OCI-LY1 (cell line): ENCODE data around the gene LAPTM5.

Experiments used
- CTCF ChIP-seq: fragments of 200-600 bp; sonication (generic), shearing (Covaris generic); IDR thresholded peaks from 2 replicates; pipeline ENCODE4 v1.5.1; 2017; ENCODE audit warnings: mild to moderate bottlenecking, antibody characterized with exemption, low read length, moderate library complexity, mixed read lengths
- EZH2 ChIP-seq: fragments of 200-600 bp; sonication (generic), shearing (Covaris generic); IDR thresholded peaks from 2 replicates; pipeline ENCODE4 v1.8.0; 2017; ENCODE audit warnings: borderline replicate concordance, mixed run types, mild to moderate bottlenecking, antibody characterized with exemption, low read length, moderate library complexity, mixed read lengths

- TF ChIP-seq CTCF = no peak
- TF ChIP-seq EZH2 = no peak
Measured at GRCh38 chr1:30739601-30740000, 18.0 kb downstream of the LAPTM5 start.
